Retinal pigment epithelial cell (primary cell): ENCODE data around the gene PLEKHN1.
A peak's percentile ranks its signal among the peaks of the same experiment; 100 is the strongest.

Experiments used
- DNase-seq: peaks from one replicate; pipeline ENCODE4 v3.0.0-alpha.2; 2010; ENCODE audit warnings: low read depth
- H3K4me3 ChIP-seq: 2 replicates; pipeline ENCODE4 v1.5.1; 2011; ENCODE audit warnings: mild to moderate bottlenecking, low read length, control low read depth, moderate library complexity
- TF ChIP-seq, protein P1 (sequence below): conservative IDR thresholded peaks from 2 replicates; pipeline ENCODE4 v1.5.1; 2011; ENCODE audit warnings: low read depth, low read length, control low read depth, inconsistent platforms

Gene PLEKHN1

DNA sequence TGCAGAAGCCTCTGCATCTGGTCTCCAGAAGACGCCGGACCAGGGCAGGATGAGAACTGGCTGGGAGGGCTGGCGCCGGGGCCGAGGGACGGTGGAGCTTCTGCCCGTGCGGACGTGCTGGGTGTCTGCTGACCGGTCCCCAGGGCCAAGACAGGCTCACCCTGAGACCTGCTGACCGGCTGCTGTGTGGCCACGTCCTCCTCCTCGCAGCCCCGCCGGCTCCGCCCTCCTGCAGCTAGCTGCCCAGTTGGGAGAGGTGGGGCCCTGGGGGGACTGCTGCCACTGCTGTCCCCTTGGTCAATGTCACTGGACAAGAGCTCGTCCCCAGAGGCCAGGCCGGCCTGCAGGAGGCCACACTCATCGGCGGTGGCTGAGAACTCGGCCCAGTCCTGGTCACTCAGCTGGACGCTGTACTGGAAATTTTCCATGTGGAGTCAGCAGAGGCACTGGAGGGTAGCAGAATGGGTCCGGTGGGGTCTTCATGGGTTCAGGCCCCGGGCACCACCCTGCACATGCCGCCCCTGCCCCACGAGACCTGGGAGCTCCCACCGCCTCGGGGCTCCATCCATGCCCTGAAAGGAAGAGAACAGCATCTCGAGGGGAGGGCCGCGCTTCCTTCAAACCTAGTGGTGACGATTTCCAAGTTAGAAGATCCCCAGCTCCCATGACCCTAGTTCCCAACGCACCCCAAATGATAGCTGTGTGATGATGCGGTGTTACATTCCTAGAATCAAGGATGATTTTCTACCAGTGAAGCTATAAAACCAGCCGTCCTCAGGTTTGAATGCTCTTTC, 14.5 kb downstream of the PLEKHN1 start:
- TF ChIP-seq, protein P1, sequence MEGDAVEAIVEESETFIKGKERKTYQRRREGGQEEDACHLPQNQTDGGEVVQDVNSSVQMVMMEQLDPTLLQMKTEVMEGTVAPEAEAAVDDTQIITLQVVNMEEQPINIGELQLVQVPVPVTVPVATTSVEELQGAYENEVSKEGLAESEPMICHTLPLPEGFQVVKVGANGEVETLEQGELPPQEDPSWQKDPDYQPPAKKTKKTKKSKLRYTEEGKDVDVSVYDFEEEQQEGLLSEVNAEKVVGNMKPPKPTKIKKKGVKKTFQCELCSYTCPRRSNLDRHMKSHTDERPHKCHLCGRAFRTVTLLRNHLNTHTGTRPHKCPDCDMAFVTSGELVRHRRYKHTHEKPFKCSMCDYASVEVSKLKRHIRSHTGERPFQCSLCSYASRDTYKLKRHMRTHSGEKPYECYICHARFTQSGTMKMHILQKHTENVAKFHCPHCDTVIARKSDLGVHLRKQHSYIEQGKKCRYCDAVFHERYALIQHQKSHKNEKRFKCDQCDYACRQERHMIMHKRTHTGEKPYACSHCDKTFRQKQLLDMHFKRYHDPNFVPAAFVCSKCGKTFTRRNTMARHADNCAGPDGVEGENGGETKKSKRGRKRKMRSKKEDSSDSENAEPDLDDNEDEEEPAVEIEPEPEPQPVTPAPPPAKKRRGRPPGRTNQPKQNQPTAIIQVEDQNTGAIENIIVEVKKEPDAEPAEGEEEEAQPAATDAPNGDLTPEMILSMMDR, result no peak
- no peak for DNase-seq
- H3K4me3 ChIP-seq, result no peak overlapping the region

DNA sequence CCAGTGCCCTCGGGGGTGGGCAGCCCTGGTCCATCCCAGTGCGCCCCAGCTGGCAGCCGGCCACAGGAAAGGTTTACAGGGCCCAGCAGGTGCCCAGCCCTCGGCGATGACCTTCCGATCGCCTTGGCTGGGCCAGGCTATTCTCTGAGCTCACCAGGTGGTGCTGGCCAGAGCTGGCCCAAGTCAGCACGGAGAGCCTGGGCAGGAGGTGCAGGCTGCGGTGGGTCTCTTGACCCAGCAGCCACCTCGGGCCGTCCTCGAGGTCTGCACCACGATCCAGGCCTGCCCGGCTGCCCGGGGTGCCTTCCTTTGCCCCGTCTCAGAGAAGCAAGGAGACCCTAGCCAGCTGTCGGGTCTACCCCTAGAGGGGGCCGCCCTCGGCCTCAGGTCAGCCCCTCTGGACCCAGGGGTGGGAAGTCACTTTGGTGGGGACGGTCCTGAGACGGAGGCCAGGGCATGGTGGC, 15.2 kb downstream of the PLEKHN1 start:
- no peak overlapping the region for H3K4me3 ChIP-seq
- TF ChIP-seq, protein P1, result no peak
- no peak for DNase-seq

DNA sequence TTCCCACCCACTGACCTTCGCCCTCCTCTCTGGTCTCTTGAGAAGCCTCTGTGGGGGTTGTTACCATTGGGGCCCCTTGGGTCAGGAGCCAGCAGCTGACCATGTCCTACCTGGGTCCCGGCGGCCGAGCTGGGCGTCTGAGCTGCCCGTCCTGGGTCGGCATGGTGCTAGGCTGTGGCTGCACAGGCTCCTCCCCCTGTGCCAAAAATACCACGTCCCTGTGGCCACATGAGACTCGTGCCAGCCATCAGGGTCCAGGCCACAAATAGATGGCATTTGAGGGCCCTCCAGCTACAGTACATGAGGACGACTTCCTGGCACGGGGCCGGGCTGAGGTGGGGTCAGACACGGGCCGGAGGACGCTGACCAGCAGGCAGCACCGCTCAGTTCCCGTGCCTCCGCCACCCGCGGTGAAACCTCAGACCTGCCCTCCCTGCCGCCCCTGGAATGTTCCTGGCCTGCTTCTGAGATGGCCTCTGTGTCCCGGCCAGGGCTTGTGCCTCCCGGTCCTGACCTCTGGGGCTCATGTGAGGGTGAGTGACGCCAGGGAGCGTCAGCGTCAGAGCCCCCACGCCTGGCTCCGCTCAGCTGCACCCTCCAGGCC, 15.8 kb downstream of the PLEKHN1 start, which contains the start of gene PERM1:
Gene PERM1, minus strand, starts transcription at position 139 of the 604 bp plus-strand sequence. CDS start 1,064 bp downstream, outside the sequence.
- TF ChIP-seq, protein P1, result no peak
- H3K4me3 ChIP-seq, result no peak within 1 kb of the TSS
- no peak for DNase-seq

DNA sequence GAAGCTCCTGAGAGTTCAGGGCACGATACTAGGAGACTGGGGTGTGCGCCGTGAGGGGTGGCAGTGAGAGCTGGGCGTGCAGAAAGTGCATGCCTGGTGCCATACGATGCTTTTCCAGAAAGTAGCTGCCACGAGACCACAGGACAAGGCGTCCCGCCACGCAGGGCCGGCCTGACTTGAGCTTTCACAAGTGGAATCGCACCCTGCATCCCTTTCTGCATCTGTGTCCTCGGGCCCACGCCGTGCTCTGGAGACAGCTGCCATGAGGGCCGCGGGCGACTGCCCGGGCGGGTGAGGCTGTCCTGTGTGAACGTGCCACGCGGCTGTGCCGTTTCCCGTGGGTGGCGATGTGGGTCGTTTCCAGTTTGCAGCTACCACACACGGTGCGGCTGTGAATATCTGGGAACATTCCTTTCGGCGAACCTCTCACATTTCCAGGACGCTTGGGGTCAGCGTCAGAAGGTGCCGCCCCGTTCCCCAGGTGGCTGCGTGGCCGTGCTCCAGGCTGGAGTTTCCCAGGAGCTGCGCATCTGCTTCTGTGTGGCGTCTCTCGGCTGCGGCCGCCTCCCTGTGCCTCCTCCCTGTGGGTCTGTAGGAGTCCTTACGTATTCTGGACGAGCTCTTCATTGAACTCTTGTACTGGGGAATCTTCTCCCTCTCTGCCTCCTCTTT, 16.6 kb downstream of the PLEKHN1 start:
- TF ChIP-seq, protein P1, result no peak
- DNase-seq, result no peak
- H3K4me3 ChIP-seq, result no peak overlapping the region

DNA sequence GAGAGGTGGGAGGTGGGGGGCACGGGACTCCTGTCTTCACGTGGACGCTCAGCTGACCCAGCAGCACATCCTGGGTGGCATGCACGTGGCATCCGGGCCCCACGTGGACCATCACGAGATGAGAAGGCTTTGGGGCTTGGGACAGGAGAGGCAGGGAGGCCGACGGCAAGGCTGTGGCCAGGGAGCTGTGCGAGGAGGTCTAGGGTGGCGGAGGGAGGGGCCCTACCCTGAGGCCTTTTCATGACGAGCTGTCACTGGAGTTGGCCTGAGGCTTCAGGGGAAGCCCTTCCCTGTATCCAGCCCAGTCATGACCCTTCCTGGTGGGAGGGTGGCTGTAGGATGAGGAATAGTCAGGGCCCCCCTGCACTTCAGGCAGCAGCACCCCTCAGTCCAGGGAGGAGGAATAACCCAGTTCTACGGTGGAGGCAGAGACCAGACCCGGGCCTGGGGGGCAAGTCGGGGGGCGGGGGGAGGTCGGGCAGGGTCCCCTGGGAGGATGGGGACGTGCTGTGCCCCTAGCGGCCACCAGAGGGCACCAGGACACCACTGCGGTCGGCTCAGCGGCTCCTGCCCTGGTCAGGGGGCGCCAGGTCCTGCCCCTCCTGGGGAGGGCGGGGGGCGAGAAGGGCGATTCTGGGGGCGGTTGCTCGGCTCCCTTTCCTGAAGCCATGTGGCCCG, 17.7 kb downstream of the PLEKHN1 start:
- TF ChIP-seq, protein P1, result peak; percentile 75
- no peak overlapping the region for H3K4me3 ChIP-seq
- no peak for DNase-seq

DNA sequence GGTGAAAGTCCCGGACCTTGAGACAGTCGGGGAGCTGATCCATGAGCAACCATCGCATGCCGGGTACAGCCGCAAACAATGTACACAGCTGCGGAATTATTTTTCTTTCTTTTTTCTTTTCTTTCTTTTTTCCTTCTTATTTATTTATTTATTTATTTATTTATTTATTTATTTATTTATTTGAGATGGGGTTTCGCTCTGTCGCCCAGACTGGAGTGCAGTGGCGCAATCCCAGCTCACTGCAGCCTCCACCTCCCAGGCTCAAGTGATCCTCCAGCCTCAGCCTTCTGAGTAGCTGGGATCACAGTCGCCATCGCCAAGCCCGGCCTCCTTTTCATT, 18.2 kb downstream of the PLEKHN1 start:
- H3K4me3 ChIP-seq, result no peak overlapping the region
- DNase-seq, result no peak
- TF ChIP-seq, protein P1, result no peak
